GM19467 (cell line): ENCODE measurements around the gene VPS37D.
"Not testable (repeated sequence)": the region's sequence is repeated elsewhere in the genome, so short reads cannot be mapped to it uniquely, and the experiment has no call there.

Experiments
- ATAC-seq: cut with Tn5 transposase; IDR thresholded peaks from one replicate; pipeline ENCODE4 v1.9.1; 2021; ENCODE audit warnings: mild to moderate bottlenecking, moderate library complexity; ENCODE audit not compliant: unreplicated experiment

VPS37D gene

DNA sequence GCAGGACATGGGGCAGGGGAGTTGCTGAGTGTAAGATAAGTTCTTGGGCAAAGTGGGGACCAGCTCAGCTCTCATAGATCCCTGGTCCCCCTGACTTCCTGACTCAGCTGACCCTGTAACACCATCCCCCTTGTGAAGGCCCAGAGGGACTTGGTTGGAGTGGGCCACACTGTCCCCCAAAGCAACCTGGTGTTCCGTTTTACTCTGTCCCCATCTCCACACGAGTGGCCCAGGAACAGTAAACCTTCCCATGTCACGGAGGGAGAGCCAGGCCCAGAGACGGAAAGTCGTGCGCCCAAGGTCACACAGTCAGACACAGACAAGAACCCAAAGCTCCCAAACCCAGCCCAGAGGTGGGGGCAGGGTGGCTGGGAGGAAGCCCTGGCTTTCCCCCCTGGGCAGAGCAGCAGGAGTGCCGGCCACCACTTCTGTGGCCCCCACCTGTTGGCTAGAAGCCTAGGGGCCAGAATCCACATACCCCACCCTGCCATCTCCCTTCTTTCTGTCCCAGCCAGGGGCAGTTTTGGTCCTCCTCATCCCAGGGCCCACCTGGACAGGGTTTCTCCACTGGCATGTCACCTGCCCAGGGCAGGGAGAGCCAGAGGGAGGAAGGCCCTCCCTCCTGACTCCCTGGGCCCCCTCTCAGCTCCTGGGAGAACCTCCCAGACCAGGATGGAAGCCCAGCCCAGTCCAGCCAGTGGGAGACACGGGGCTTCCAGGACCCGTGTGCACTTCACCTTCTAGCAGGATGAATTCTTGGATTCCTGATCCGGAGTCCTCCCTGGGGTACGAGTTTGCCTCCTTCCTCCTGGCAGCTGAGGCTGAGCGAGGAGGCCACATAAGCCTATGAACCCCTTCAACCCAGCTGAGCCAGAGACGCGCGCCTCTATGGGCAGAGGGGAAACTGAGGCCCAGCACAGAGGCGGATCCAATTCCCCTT is 20.6 kb upstream of the VPS37D start:
- ATAC-seq = no peak

- ATAC-seq = no peak
These were observed 19.7 kb upstream of the VPS37D start for GRCh38 chr7:73647725-73648592.

DNA sequence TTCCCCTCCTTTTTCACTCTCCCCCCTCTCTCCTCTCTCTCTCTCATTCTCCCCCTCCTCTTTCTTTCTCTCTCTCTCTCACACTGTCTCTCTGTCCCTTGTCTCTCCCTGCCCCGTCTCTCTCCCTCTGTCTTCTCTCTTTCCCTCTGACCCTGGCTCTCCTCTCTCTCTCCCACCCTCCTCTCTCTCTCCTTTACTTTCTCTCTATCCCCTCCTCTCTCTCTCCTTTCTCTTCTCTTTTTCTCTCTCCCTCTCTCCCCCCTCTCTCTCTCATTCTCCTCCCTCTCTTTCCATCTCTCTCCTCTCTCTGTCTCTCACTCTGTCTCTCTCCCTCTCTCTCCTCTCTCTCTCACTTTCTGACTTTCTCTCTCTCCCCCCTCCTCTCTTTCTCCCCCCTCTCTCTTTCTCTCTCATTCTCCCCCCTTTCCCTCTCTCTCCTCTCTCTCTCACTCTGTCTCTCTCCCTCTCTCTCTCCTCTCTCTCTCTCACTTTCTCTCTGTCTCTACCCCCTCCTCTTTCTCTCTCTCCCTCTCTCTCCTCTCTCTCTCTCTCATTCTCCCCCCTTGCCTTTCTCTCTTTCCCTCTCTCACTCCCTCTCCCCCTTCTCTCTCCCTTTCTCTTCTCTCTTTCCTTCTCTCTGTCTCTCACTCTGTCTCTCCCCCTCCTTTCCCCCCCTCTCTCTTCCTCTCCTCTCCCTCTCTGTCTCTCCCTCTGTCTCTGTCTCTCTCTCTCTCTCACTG is 18.9 kb upstream of the VPS37D start:
- ATAC-seq = no peak

DNA sequence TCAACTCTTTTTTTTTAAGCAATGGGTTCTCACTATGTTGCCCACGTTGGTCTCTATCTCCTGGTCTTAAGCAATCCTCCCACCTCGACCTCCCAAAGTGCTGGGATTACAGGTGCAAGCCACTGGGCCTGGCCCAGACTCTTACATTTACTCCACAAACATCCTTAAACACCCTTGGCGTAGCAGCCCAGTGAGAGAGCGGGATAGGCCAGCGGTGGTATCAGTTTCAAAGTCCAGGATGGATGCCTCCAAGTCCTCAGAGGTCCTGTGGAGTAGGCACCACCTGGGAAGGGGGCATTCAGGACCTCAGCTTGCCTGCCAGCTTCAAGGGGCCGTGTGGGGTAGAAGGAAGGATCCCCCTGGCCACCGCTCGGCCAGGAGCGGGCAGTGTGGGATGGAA is 18.1 kb upstream of the VPS37D start:
- ATAC-seq = no peak

DNA sequence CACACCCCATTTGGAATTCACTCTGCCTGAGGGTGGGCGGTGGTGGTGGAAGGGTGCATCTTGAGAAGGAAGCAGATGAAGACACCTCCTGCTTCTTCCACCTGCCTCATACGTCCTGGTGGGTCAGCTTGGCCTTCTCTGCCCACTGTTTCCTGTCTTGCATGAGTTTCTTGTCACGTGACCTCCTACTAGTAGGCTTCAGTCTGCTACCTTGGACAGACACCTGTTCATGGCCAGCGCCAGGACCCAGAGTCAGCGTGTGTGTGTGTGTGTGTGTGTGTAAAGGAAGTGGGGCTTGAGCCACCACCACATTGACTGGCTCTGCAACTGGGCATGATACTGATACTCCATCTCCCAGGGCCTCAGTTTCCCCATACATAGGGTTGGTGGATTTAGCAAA is 17.1 kb upstream of the VPS37D start:
- no peak for ATAC-seq

DNA sequence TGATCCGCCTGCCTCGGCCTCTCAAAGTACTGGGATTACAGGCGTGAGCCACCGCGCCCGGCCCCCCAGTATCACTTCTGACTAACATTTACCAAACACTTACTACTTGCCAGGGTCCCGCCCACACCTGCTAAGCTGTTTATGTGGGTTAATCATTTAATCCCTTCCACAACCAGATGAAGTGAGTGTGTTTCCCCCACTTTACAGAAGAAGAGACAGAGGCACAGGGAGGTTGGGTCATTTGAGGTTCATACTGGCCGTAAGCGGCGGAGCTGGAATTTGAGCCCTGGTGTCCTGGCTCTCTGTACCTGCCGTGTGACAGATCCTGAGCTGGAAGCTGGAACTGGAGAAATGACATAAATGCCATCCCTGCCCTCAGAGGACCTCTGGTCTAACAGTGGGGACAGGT is 15.1 kb upstream of the VPS37D start:
- ATAC-seq = no peak

DNA sequence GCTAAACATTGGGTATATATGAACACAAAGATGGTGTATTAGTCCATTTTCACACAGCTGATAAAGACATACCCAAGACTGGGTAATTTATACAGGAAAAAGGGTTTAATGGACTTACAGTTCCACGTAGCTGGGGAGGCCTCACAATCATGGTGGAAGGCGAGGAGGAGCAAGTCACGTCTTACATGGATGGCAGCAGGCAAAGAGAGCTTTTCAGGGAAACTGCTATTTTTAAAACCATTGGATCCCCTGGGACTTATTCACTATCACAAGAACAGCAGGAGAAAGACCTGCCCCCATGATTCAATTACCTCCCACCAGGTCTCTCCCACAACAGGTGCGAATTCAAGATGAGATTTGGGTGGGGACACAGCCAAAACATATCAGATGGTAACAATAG is 12.3 kb upstream of the VPS37D start:
- not testable (repeated sequence) for ATAC-seq

DNA sequence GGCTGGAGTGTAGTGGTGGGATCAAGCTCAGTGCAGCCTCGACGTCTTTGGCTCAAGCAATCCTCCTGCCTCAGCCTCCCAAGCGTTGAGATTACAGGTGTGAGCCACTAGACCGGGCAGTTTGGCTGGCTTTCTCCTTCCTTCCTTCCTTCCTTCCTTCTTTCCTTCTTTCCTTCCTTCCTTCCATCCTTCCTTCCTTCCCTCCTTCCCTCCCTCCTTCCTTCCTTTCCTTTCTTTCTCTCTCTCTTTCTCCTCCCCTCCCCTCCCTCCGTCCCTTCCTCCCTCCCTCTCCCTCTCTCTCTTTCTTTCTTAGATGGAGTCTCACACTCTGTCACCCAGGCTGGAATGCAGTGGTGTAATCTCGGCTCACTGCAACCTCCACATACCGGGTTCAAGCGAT is 7.6 kb upstream of the VPS37D start:
- ATAC-seq = no peak

- ATAC-seq = not testable (repeated sequence)
These were observed 7.0 kb upstream of the VPS37D start for GRCh38 chr7:73660594-73660993.

DNA sequence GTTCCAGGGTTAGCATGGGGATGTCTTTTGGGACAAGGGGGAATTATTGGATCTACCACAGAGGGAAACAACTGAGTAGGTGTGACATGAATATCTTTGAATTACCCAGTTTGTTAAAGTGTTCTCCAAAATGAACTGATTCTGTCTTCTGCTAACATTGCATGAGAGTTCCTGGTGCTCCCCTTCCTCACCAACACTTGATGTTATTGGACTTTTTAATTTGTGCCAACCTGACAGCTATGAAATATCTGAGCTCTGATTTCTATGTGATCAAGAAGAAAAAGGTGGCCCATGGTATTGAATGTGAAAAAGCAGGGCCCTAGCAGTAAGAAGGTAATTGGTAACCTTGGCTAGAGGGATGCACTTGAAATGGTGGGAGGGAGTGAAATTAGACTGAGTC is 4.6 kb upstream of the VPS37D start:
- no peak for ATAC-seq

GRCh38 chr7:73668103-73668885 is 663 bp downstream of the VPS37D start:
- ATAC-seq = no peak

DNA sequence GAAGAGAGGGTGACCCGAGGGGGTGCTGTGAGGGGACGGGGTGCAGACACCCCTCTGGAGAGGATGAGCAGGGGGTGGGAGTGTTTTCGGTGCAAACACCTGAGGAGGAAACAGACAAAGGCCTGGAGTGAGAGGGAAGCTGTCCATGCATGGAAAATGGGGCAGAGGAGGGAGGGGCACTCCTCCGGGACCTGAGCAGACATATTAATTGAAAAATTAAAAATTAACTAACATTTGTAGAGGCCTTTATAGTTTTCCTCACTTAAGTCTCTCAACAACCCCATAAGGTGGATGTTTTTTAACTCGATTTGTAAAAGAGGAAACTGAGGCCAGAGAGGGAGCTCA is 1.2 kb downstream of the VPS37D start:
- no peak for ATAC-seq

- no peak for ATAC-seq
These were observed 1.7 kb downstream of the VPS37D start for GRCh38 chr7:73669288-73669701.

DNA sequence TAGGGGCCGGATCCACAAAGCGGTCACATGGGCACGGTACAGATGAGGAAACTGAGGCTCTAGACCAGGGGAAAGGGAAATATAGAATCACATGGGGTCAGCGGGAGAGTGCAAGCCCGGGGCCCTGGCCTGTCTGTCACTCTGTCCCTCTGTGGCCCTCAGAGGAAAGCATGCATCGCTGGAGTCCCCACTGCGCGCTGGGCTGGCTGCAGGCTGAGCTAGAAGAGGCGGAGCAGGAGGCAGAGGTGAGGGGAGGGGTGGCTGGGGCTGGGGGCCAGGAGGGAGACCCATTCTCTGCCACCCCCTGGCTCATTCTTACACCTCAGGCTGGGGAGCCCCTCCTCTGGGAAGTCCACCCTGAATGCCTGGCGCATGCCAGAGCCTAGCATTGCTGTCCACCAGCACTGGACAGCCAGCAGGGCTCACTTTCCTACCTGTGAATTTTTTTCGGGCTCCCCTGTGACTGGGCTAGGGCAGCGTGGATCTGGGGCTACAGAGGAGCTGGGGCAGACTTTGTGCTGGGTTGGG is 2.3 kb downstream of the VPS37D start:
- ATAC-seq = no peak

- ATAC-seq = no peak
These were observed 3.7 kb downstream of the VPS37D start for GRCh38 chr7:73671322-73671661.

DNA sequence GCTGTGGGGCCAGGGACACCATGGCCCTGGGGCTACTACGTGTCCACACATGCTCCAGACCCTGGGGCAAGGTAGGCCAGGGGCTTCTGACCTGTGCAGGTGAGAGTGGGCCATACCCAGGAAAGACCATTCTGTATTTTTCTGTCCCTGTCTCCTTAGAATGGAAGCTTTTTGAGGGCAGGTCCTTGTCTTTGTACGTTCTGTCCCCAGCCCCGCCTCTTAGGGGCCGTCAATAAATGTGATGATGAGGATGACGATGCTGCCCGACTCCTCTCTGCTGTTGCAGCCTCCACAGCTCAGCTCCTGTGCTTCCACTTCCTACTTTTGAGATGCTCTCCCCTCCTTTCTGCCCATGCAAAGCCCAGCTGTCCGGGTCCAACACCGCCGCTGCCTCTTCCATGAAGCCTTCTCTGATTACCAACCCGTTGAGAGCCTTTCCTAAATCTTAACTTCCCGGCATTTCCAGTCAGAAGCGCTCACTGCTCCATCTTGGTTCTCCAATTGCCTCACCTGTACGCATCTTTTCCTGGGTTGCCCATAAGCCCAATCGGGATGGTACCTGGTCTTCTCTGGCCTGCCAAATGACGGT is 4.3 kb downstream of the VPS37D start:
- ATAC-seq = no peak

GRCh38 chr7:73674468-73675124 is 7.0 kb downstream of the VPS37D start:
- ATAC-seq = no peak

DNA sequence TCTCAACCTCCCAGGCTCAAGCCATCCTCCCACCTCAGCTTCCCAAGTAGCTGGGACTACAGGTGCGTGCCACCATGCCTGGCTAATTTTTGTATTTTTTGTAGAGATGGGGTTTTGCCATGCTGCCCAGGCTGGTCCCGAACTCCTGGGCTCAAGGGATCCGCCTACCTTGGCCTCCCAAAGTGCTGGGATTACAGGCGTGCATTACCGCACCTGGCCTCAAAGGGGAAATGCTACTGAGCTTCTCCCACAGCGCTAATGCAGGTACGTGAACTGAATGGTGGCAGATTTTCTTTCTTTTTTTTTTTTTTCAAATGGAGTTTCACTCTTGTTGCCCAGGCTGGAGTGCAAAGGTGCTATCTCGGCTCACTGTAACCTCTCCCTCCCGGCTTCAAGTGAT is 8.4 kb downstream of the VPS37D start:
- ATAC-seq = not testable (repeated sequence)

GRCh38 chr7:73678862-73679261 is 11.2 kb downstream of the VPS37D start:
- ATAC-seq = no peak
